NCI-H1436 (cell line): Measurements from ENCODE around the gene TEX26.

ENCODE experiments used
- DNase-seq: peaks from one replicate; lab custom pipeline; 2025; lab: John Stamatoyannopoulos, UW

The TEX26 gene

GRCh38 chr13:30976025-30976424, 43.6 kb downstream of the TEX26 start:
- no peak for DNase-seq

- peak; percentile 9 for DNase-seq
Measured at GRCh38 chr13:30978981-30979956, 46.8 kb downstream of the TEX26 start.

- no peak for DNase-seq
Measured at GRCh38 chr13:30982506-30982905, 50.0 kb downstream of the TEX26 start.

GRCh38 chr13:30982906-30983305, 50.5 kb downstream of the TEX26 start:
- DNase-seq = no peak

GRCh38 chr13:30983431-30983830, 51.0 kb downstream of the TEX26 start:
- DNase-seq = no peak

GRCh38 chr13:30984620-30985019, 52.2 kb downstream of the TEX26 start:
- DNase-seq = no peak

- no peak for DNase-seq
Measured at GRCh38 chr13:30985637-30986205, 53.3 kb downstream of the TEX26 start.

GRCh38 chr13:30991184-30991583, 58.7 kb downstream of the TEX26 start:
- no peak for DNase-seq

- DNase-seq = no peak
Measured at GRCh38 chr13:30991922-30992321, 59.5 kb downstream of the TEX26 start.

GRCh38 chr13:30995331-30995730, 62.9 kb downstream of the TEX26 start:
- no peak for DNase-seq

- DNase-seq = no peak
Measured at GRCh38 chr13:30997697-30998096, 65.2 kb downstream of the TEX26 start.

GRCh38 chr13:30998136-30999088, 66.0 kb downstream of the TEX26 start:
- no peak for DNase-seq

GRCh38 chr13:31000889-31001288, 68.4 kb downstream of the TEX26 start:
- DNase-seq = no peak

- no peak for DNase-seq
Measured at GRCh38 chr13:31001647-31002046, 69.2 kb downstream of the TEX26 start.

GRCh38 chr13:31005066-31005465, 72.6 kb downstream of the TEX26 start:
- no peak for DNase-seq

GRCh38 chr13:31007417-31007816, 75.0 kb downstream of the TEX26 start:
- no peak for DNase-seq

GRCh38 chr13:31008400-31009115, 76.1 kb downstream of the TEX26 start:
- DNase-seq = no peak

- no peak for DNase-seq
Measured at GRCh38 chr13:31009166-31009565, 76.7 kb downstream of the TEX26 start.

- no peak for DNase-seq
Measured at GRCh38 chr13:31010296-31010695, 77.8 kb downstream of the TEX26 start.

GRCh38 chr13:31011193-31011860, 78.9 kb downstream of the TEX26 start:
- DNase-seq = peak; percentile 49
